ENCODE results near the gene KLK7.

The KLK7 gene

DNA sequence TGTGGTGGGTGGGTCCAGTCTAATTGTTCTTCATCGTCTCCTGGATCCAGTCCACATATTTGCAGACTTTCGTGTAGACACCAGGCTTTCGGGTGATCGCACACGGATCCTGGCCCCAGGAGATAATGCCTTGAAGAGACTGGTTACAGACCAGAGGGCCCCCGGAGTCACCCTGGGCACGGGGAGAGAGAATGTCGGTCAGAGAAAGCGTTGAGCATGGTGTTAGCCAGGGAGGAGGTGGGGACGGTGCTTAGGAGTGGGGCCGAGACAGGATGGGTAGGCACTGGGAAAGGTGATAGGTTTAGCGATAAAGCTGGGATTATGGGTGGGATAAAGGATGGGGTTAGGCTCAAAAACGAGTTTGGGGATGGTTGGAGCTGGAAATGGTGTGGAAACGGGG, 38.8 kb upstream of the KLK7 start:
- H3K4me3 ChIP-seq (ENCODE audit: low read depth, low read length) = no peak overlapping the region
- no peak for TF ChIP-seq CTCF (IDR thresholded peaks at IDR 0.05; ENCODE audit: low read depth, low read length, missing control alignments)
- in situ Hi-C loops (cut with HindIII; ENCODE audit: low sequenced_read_pairs) = no loop called here
- no peak for DNase-seq (ENCODE audit: low read depth)

- no peak overlapping the region for H3K4me3 ChIP-seq (ENCODE audit: low read depth, low read length)
- peak; percentile 63 for TF ChIP-seq CTCF (IDR thresholded peaks at IDR 0.05; ENCODE audit: low read depth, low read length, missing control alignments)
- in situ Hi-C loops (cut with HindIII; ENCODE audit: low sequenced_read_pairs) = no loop called here
- peak; percentile 12 for DNase-seq (ENCODE audit: low read depth)
Measured at GRCh38 chr19:51020988-51021651, 37.4 kb upstream of the KLK7 start.

DNA sequence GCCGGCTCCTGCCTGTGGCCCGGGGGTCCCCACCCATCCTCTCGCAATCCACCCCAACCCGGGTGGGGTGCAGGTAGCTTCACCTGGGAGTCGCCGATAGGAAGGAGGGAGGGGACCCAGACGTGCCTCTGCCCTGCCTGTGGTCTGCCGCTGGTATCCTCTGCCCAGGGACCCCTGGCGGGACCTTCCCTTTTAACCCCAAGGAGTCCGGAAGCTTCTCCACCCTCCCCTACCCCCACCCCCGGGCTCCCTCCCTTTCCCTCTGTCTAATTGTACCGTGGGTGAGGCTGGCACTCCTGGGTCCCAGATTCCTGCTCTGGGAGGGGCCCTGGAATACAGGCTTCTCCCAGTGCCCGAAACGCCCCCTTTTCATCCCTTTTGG, 35.8 kb upstream of the KLK7 start, which contains the start of gene KLK10:
KLK10 (minus strand) TSS at position 166 of the 382 bp plus-strand sequence. CDS start 579 bp downstream, outside the sequence.
- in situ Hi-C loops (cut with HindIII; ENCODE audit: low sequenced_read_pairs) = no loop called here
- no peak within 1 kb of the TSS for H3K4me3 ChIP-seq (ENCODE audit: low read depth, low read length)
- no peak for DNase-seq (ENCODE audit: low read depth)
- no peak for TF ChIP-seq CTCF (IDR thresholded peaks at IDR 0.05; ENCODE audit: low read depth, low read length, missing control alignments)

- in situ Hi-C loops (cut with HindIII; ENCODE audit: low sequenced_read_pairs) = no loop called here
- no peak for TF ChIP-seq CTCF (IDR thresholded peaks at IDR 0.05; ENCODE audit: low read depth, low read length, missing control alignments)
- H3K4me3 ChIP-seq (ENCODE audit: low read depth, low read length) = no peak overlapping the region
- DNase-seq (ENCODE audit: low read depth) = no peak
Measured at GRCh38 chr19:51018745-51019543, 35.2 kb upstream of the KLK7 start.

DNA sequence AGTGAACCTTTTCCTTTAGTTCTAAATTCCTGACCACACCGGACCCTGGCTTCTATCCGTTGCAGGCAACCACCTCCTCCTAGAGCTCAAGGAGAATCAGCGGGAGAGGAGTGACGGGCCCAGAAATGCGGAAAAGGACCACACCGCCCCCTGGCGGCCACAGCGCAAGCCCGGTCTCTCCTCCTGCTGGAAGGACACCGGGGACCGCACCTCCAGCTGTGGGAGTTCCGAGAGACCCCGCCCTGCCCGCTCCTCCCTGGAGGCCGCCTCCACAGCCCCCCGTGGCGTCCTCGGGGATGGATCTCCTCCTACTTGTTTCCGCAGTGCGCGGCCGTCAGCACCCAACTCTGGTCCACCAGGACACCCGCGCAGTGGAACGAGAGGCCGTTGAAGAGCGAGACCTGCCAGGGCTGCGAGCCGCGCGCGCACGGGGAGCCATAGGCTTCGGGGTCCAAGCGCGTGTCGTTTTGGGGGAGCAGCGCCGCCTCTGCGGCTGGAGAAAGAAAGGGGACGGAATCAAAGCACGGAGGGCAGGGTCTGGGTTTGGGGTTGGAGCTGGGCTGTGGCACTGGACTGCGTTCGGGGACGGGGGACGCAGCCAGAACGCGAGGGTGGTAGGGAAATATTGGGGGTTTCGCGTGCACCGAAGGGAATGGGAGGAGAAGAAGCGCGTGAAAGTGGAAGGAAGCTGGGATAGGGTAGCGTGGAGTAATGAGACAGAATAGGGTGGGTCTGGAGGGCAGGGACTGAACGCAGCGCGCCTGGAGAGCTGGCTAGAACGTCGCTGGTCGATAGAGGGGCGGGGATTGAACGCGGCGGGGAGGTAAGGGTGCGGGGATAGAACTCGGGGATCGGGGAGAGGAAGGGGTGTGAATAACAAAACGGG, 33.3 kb upstream of the KLK7 start:
- in situ Hi-C loops (cut with HindIII; ENCODE audit: low sequenced_read_pairs) = no loop called here
- TF ChIP-seq CTCF (IDR thresholded peaks at IDR 0.05; ENCODE audit: low read depth, low read length, missing control alignments) = peak; percentile 44
- no peak for DNase-seq (ENCODE audit: low read depth)
- no peak overlapping the region for H3K4me3 ChIP-seq (ENCODE audit: low read depth, low read length)

- in situ Hi-C loops (cut with HindIII; ENCODE audit: low sequenced_read_pairs) = no loop called here
- no peak for TF ChIP-seq CTCF (IDR thresholded peaks at IDR 0.05; ENCODE audit: low read depth, low read length, missing control alignments)
- DNase-seq (ENCODE audit: low read depth) = no peak
- H3K4me3 ChIP-seq (ENCODE audit: low read depth, low read length) = no peak overlapping the region
Measured at GRCh38 chr19:51015691-51016267, 32.1 kb upstream of the KLK7 start.

Data from astrocyte of the cerebellum (primary cell).